Esophagus (tissue), 2 donors: ENCODE data around the gene APLP2. TPM values are rescaled to one million over a fixed set of nuclear protein-coding genes. Genes with fewer than 3 reads are reported as not detected.
A peak's percentile ranks its signal among the peaks of the same experiment; 100 is the strongest.

Experiments
- H3K27ac ChIP-seq, 2 donors: one replicate each; pipeline ENCODE4 v1.5.1; 2013; ENCODE audit warnings: low read depth in 2 of 2, mild to moderate bottlenecking in 2 of 2, inconsistent platforms in 1 of 2, low read length in 1 of 2, moderate library complexity in 1 of 2
- H3K27me3 ChIP-seq, 2 donors: one replicate each; pipeline ENCODE4 v1.6.1; 2013; ENCODE audit warnings: low read length in 2 of 2, control low read depth in 1 of 2, mild to moderate bottlenecking in 1 of 2; ENCODE audit not compliant: insufficient read depth in 2 of 2, control insufficient read depth in 1 of 2
- H3K36me3 ChIP-seq, 2 donors: one replicate each; pipeline ENCODE4 v1.6.1; 2013; ENCODE audit warnings: low read length in 1 of 2; ENCODE audit not compliant: control insufficient read depth in 2 of 2, insufficient read depth in 2 of 2
- H3K4me1 ChIP-seq, 2 donors: one replicate each; pipeline ENCODE4 v1.6.1; 2013; ENCODE audit warnings: low read length in 1 of 2; ENCODE audit not compliant: control insufficient read depth in 2 of 2, insufficient read depth in 2 of 2
- H3K4me3 ChIP-seq, 2 donors: one replicate each; pipeline ENCODE4 v1.5.1; 2013; ENCODE audit warnings: low read length in 2 of 2, mild to moderate bottlenecking in 2 of 2, low read depth in 1 of 2, moderate library complexity in 1 of 2
- H3K9me3 ChIP-seq, 2 donors: one replicate each; pipeline ENCODE4 v1.6.1; 2013; ENCODE audit warnings: mild to moderate bottlenecking in 2 of 2, low read depth in 1 of 2, low read length in 1 of 2, moderate library complexity in 1 of 2; ENCODE audit not compliant: control insufficient read depth in 2 of 2, insufficient read depth in 1 of 2
- WGBS, 2 donors: extraction: QIAGEN DNeasy Blood & Tissue Kit; methylation state at CpG; one replicate each; pipeline ENCODE4 v1.1.7; 2013; 5-methylcytosine and 5-hydroxymethylcytosine counted together
- polyA plus RNA-seq, 2 donors: library from polyadenylated mRNA; stranded (reverse); fragments of 200-250 nt; gene quantifications; one replicate each; pipeline ENCODE4 v1.2.3, GENCODE V29; 2013
- donor health status: healthy with polysubstance abuse.
- donor health status: Bipolar disorder and iron deficiency.

APLP2 gene
- polyA plus RNA-seq, 2 donors = 48.9 to 80.5 TPM

- H3K27me3 ChIP-seq = no peaks in the 10 kb centered on the region
- no peaks in the 10 kb centered on the region for H3K9me3 ChIP-seq
- no peaks in the 10 kb centered on the region for H3K4me1 ChIP-seq
- no peak overlapping the region for H3K27ac ChIP-seq
- H3K36me3 ChIP-seq = no peaks in the 10 kb centered on the region
- WGBS, 2 donors = 90 to 91% methylated on average over 44 of the region's 44 CpGs
- no peak overlapping the region for H3K4me3 ChIP-seq
Measured at GRCh38 chr11:130032931-130033330, 36.8 kb upstream of the APLP2 start.

GRCh38 chr11:130034236-130034635 is 35.5 kb upstream of the APLP2 start:
- Histone ChIP-seq H3K27ac (no peak overlapping the region), H3K36me3 (no peaks in the 10 kb centered on the region), H3K27me3 (no peaks in the 10 kb centered on the region), H3K4me1 (no peaks in the 10 kb centered on the region), H3K9me3 (no peaks in the 10 kb centered on the region), H3K4me3 (no peak overlapping the region)

GRCh38 chr11:130037058-130037457 is 32.6 kb upstream of the APLP2 start:
- Histone ChIP-seq H3K27ac (peak overlapping the region in 1 of 2 donors; percentile 29), H3K4me1 (no peaks in the 10 kb centered on the region), H3K9me3 (no peaks in the 10 kb centered on the region), H3K27me3 (no peaks in the 10 kb centered on the region), H3K36me3 (no peaks in the 10 kb centered on the region), H3K4me3 (no peak overlapping the region)
- 38 to 55% methylated on average over 3 of the region's 3 CpGs for WGBS, 2 donors

DNA sequence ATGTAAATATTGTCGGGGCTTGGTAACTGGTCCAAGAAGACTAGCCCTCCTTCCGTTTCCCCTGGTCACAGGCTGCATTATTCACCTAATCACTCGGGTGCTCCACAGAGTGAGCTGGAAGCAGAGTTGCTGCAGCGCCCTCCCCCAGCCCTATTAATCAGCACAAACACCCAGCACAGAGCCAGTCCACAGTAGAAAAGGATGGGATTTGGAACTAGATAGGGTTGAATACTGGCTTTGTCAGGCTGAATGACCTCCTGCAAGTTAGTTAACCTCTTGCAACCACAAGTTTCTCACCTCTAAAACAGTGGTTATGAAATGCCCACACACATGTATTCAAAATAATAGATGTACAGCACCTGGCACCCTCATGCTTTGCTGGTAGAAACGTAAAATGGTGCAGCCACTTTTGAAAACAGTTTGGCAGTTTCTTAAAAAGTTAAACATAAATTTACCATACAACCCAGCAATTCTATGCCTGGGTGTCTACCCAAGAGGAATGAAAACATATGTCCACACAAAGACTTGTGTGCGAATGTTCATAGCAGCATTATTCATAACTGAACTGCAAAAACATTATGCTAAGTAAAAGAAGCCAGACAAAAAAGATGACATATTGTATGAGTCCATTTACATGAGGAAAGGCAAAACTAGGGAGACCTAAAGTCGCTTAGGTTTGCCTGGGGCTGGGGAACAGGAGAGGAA is 31.7 kb upstream of the APLP2 start:
- Histone ChIP-seq H3K4me1 (no peaks in the 10 kb centered on the region), H3K4me3 (no peak overlapping the region), H3K27ac (no peak overlapping the region), H3K9me3 (no peaks in the 10 kb centered on the region), H3K36me3 (no peaks in the 10 kb centered on the region), H3K27me3 (no peaks in the 10 kb centered on the region)
- 58 to 64% methylated on average over 7 of the region's 7 CpGs for WGBS, 2 donors

DNA sequence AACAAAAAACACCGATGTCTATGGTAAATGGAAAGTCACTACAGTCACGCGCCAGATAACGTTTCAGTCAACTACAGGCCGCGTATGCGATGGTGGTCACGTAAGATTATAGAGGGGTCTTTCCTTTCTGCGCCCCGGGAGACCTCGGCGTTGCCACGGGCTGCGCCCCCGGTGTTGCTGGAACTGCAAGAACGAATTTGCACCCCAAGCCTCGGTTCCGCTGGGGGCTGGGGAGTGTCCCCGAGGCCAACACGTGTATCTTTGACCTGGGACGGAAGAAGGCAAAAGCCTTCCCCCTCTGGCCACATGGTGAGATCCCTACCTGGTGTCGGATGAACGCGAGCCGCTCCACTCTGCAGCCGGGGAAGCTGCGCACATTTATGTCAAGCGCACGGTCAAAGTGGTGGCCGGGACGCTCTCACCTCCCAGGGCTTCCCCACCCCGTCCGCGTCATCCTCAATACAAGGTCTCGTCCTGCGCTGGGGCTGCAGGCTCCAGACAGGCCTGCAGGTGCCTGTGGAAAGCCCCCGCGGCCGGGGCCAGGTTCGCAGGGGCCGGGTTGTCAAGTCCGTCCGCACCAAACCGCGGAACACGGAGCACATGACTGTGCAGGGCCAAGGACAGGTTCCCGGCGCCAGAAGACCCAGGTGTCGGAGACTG is 29.3 kb upstream of the APLP2 start:
- WGBS, 2 donors = 91 to 92% methylated on average over 49 of the region's 49 CpGs
- H3K27ac ChIP-seq = no peak overlapping the region
- no peaks in the 10 kb centered on the region for H3K9me3 ChIP-seq
- no peaks in the 10 kb centered on the region for H3K27me3 ChIP-seq
- H3K4me3 ChIP-seq = no peak overlapping the region
- no peaks in the 10 kb centered on the region for H3K36me3 ChIP-seq
- H3K4me1 ChIP-seq = peaks cover 0 to 3% of the 10 kb centered on the region in 2 donors

GRCh38 chr11:130042093-130042591 is 27.6 kb upstream of the APLP2 start:
- 78 to 83% methylated on average over 16 of the region's 16 CpGs for WGBS, 2 donors
- Histone ChIP-seq H3K27me3 (no peaks in the 10 kb centered on the region), H3K27ac (no peak overlapping the region), H3K36me3 (no peaks in the 10 kb centered on the region), H3K4me1 (peaks cover 0 to 3% of the 10 kb centered on the region in 2 donors), H3K9me3 (no peaks in the 10 kb centered on the region), H3K4me3 (no peak overlapping the region)

GRCh38 chr11:130043575-130043974 is 26.1 kb upstream of the APLP2 start:
- Histone ChIP-seq H3K36me3 (no peaks in the 10 kb centered on the region), H3K9me3 (no peaks in the 10 kb centered on the region), H3K4me3 (peak overlapping the region in 1 of 2 donors; percentile 22), H3K27me3 (no peaks in the 10 kb centered on the region), H3K27ac (no peak overlapping the region), H3K4me1 (peaks cover 0 to 3% of the 10 kb centered on the region in 2 donors)
- 40 to 50% methylated on average over 5 of the region's 5 CpGs for WGBS, 2 donors

GRCh38 chr11:130047141-130047540 is 22.6 kb upstream of the APLP2 start:
- H3K36me3 ChIP-seq = no peaks in the 10 kb centered on the region
- H3K27ac ChIP-seq = no peak overlapping the region
- peaks cover 0 to 3% of the 10 kb centered on the region in 2 donors for H3K4me1 ChIP-seq
- no peaks in the 10 kb centered on the region for H3K9me3 ChIP-seq
- WGBS, 2 donors = 74 to 91% methylated on average over 1 of the region's 1 CpG
- H3K27me3 ChIP-seq = no peaks in the 10 kb centered on the region
- no peak overlapping the region for H3K4me3 ChIP-seq

DNA sequence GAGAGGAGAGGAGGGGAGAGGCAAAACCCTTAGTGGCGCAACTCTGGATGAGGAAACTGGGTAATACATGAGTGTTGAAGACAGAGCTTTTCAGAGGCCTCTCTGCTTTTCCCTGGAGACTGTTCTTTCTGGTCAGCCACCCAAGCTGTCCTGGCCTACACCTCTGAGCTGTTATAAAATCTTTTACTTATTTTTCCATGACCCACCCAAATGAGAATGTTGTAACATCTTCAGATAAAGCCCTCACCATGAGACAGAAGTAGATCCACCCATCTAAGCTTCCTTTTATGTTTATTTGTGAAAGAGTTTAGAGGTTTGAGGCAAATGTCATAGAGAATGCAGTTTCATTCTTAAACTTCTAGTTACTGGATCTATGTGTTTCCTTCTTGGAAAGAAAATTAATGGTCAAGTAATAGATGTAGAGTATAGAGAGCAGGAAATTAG is 20.3 kb upstream of the APLP2 start:
- Histone ChIP-seq H3K9me3 (no peaks in the 10 kb centered on the region), H3K4me1 (no peaks in the 10 kb centered on the region), H3K27ac (no peak overlapping the region), H3K27me3 (no peaks in the 10 kb centered on the region), H3K36me3 (no peaks in the 10 kb centered on the region), H3K4me3 (no peak overlapping the region)
- WGBS, 2 donors = 83 to 89% methylated on average over 1 of the region's 1 CpG

- no peaks in the 10 kb centered on the region for H3K4me1 ChIP-seq
- H3K27ac ChIP-seq = no peak overlapping the region
- H3K4me3 ChIP-seq = no peak overlapping the region
- WGBS, 2 donors = 27 to 42% methylated on average over 2 of the region's 2 CpGs
- H3K36me3 ChIP-seq = no peaks in the 10 kb centered on the region
- H3K27me3 ChIP-seq = no peaks in the 10 kb centered on the region
- H3K9me3 ChIP-seq = no peaks in the 10 kb centered on the region
Measured at GRCh38 chr11:130050257-130050656, 19.4 kb upstream of the APLP2 start.
